CD14-positive monocyte (primary cell): ENCODE results near the gene MASP1. TPM values are rescaled to one million over a fixed set of nuclear protein-coding genes. Genes with fewer than 3 reads are reported as not detected.

Experiments
- DNase-seq, 3 donors: peaks; one replicate each; pipeline ENCODE4 v3.0.0-alpha.2; 2011 to 2022
- H2AFZ ChIP-seq: 2 replicates; pipeline ENCODE4 v1.6.0; 2012; ENCODE audit warnings: mild to moderate bottlenecking, low read depth, low read length, inconsistent platforms; ENCODE audit not compliant: insufficient read depth, poor library complexity, severe bottlenecking
- H3K27ac ChIP-seq, 2 donors: 1 replicate in 1 of 2; 2 replicates in 1 of 2; pipeline ENCODE4 v1.5.1; 2012 to 2013; ENCODE audit warnings: low read length in 2 of 2, control low read depth in 1 of 2, inconsistent platforms in 1 of 2, low read depth in 1 of 2, mild to moderate bottlenecking in 1 of 2
- H3K27me3 ChIP-seq, 2 donors: one replicate each; pipeline versions ENCODE4 v1.6.0 to v1.6.1; 2011 to 2013; ENCODE audit warnings: low read length in 2 of 2; ENCODE audit not compliant: control insufficient read depth in 2 of 2, insufficient read depth in 2 of 2
- H3K36me3 ChIP-seq, 2 donors: replicated peaks in 1 of 2; 1 replicate in 1 of 2; 2 replicates in 1 of 2; pipeline versions ENCODE4 v1.5.1 to v1.6.1; 2012 to 2013; ENCODE audit warnings: low read length in 2 of 2, control low read depth in 1 of 2, inconsistent platforms in 1 of 2, mild to moderate bottlenecking in 1 of 2; ENCODE audit not compliant: insufficient read depth in 2 of 2, control insufficient read depth in 1 of 2
- H3K4me1 ChIP-seq, 2 donors: 1 replicate in 1 of 2; 2 replicates in 1 of 2; pipeline versions ENCODE4 v1.5.1 to v1.6.1; 2012 to 2013; ENCODE audit warnings: low read length in 2 of 2, control low read depth in 1 of 2, inconsistent platforms in 1 of 2, mild to moderate bottlenecking in 1 of 2, moderate library complexity in 1 of 2; ENCODE audit not compliant: insufficient read depth in 2 of 2, control insufficient read depth in 1 of 2
- H3K4me2 ChIP-seq: replicated peaks from 2 replicates; pipeline ENCODE3; 2012; ENCODE audit warnings: low read length, moderate library complexity, mild to moderate bottlenecking; ENCODE audit not compliant: poor library complexity, severe bottlenecking; ENCODE audit errors: extremely low read depth
- H3K4me3 ChIP-seq, 3 experiments: fragments of 200-600 bp in 1 of 3; sonication (generic) in 1 of 3; replicated peaks in 1 of 3; 1 replicate in 2 of 3; 2 replicates in 1 of 3; pipeline ENCODE4 v1.5.1; 2011 to 2013; ENCODE audit warnings: low read length in 3 of 3, mild to moderate bottlenecking in 3 of 3, control low read depth in 2 of 3, low read depth in 2 of 3, inconsistent platforms in 1 of 3, moderate library complexity in 1 of 3
- H3K79me2 ChIP-seq: 2 replicates; pipeline ENCODE4 v1.6.0; 2012; ENCODE audit warnings: mild to moderate bottlenecking, control low read depth, inconsistent platforms, low read length, moderate library complexity; ENCODE audit not compliant: insufficient read depth
- H3K9ac ChIP-seq: 2 replicates; pipeline ENCODE4 v1.6.0; 2017; ENCODE audit warnings: low read length, mild to moderate bottlenecking; ENCODE audit not compliant: insufficient read depth, poor library complexity, severe bottlenecking
- H3K9me3 ChIP-seq, 2 donors: replicated peaks in 1 of 2; 1 replicate in 1 of 2; 2 replicates in 1 of 2; pipeline versions ENCODE4 v1.5.1 to v1.6.1; 2012 to 2013; ENCODE audit warnings: low read length in 2 of 2, control low read depth in 1 of 2; ENCODE audit not compliant: control insufficient read depth in 1 of 2, insufficient read depth in 1 of 2
- H4K20me1 ChIP-seq: 2 replicates; pipeline ENCODE4 v1.6.0; 2012; ENCODE audit warnings: mild to moderate bottlenecking, low read length, control low read depth, moderate library complexity; ENCODE audit not compliant: insufficient read depth
- H3K27ac Mint-ChIP-seq, 7 donors: one replicate each; pipeline ENCODE4 v1.8.0; 2020; ENCODE audit warnings: mild to moderate bottlenecking in 7 of 7, mixed read lengths in 7 of 7, moderate library complexity in 6 of 7, inconsistent platforms in 2 of 7
- H3K27me3 Mint-ChIP-seq, 3 donors: one replicate each; pipeline ENCODE4 v1.8.0; 2021 to 2022; ENCODE audit warnings: low read depth in 3 of 3, mild to moderate bottlenecking in 3 of 3, mixed read lengths in 3 of 3, moderate library complexity in 3 of 3, inconsistent platforms in 1 of 3
- H3K36me3 Mint-ChIP-seq, 2 donors: one replicate each; pipeline ENCODE4 v1.8.0; 2020; ENCODE audit warnings: mixed read lengths in 2 of 2, inconsistent platforms in 1 of 2, mild to moderate bottlenecking in 1 of 2
- H3K4me1 Mint-ChIP-seq: one replicate; pipeline ENCODE4 v1.8.0; 2020; ENCODE audit warnings: mild to moderate bottlenecking, mixed read lengths
- H3K4me3 Mint-ChIP-seq, 2 donors: one replicate each; pipeline ENCODE4 v1.8.0; 2020; ENCODE audit warnings: mild to moderate bottlenecking in 2 of 2, mixed read lengths in 2 of 2, moderate library complexity in 1 of 2
- H3K9me3 Mint-ChIP-seq, 7 donors: one replicate each; pipeline ENCODE4 v1.8.0; 2020 to 2022; ENCODE audit warnings: mixed read lengths in 7 of 7, mild to moderate bottlenecking in 6 of 7, moderate library complexity in 6 of 7, inconsistent platforms in 2 of 7
- CTCF ChIP-seq: fragments of 200-600 bp; IDR thresholded peaks from one replicate; pipeline ENCODE4 v1.8.0; 2022; ENCODE audit warnings: antibody characterized with exemption, mild to moderate bottlenecking
- WGBS: methylation state at CpG from one replicate; pipeline ENCODE4 v1.1.5; 2013; ENCODE audit warnings: missing lambda C conversion rate; ENCODE audit not compliant: insufficient coverage; 5-methylcytosine and 5-hydroxymethylcytosine counted together
- intact Hi-C, 2 donors: fragments of 100-400 bp; cut with micrococcal nuclease; formaldehyde crosslinking; loops; one replicate each; pipeline versions ENCODE4 v1.15.0 to v1.15.1; 2023
- polyA plus RNA-seq, 3 donors: library from polyadenylated mRNA; depleted of rRNA in 1 of 3; unstranded in 2 of 3; stranded (reverse) in 1 of 3; fragments of 300-500 nt in 2 of 3; fragments of >200 nt in 1 of 3; fragmentation: Illumina TruSeq in 2 of 3; gene quantifications; 1 replicate in 2 of 3; 2 replicates in 1 of 3; pipeline ENCODE4 v1.2.3, GENCODE V29; 2012 to 2021

The MASP1 gene
- polyA plus RNA-seq, 3 donors, result not detected

DNA sequence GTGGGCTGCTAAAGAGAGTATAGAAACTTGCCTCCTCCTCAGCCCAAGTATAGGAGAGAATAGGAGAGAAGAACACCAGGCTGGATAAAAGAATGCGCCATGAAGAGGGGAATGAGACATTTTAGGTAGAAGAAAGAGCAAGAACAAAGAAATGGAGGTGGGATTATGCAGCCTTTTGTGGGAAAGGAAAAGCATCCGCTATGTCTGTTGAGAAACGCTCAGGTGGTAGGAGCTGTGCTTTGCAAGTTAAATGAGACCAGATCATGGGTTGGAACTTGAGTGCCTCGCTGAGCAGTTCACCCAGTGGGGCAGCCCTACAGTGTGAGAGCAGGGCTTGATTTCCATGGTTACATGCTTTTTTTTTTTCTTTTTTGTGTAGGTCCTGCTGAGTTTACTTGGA, 105.8 kb downstream of the MASP1 start:
- Histone ChIP-seq H3K9me3 (no peaks in the 10 kb centered on the region), H3K9ac (no peak overlapping the region), H3K27me3 (peaks cover 0 to 10% of the 10 kb centered on the region in 2 donors), H3K27ac (no peak overlapping the region), H2AFZ (no peak overlapping the region), H3K4me2 (no peak overlapping the region), H3K4me1 (peaks cover 8 to 17% of the 10 kb centered on the region in 2 donors), H3K79me2 (no peaks in the 10 kb centered on the region), H3K4me3 (no peak overlapping the region), H4K20me1 (no peaks in the 10 kb centered on the region), H3K36me3 (no peaks in the 10 kb centered on the region)
- DNase-seq, result no peak
- Mint-ChIP-seq H3K27me3 (peaks cover 13 to 20% (median 15%) of the 10 kb centered on the region in 3 donors), H3K4me3 (peak overlapping the region in 1 of 2 donors; percentile 0), H3K4me1 (peaks cover 27% of the 10 kb centered on the region), H3K36me3 (peaks cover 0 to 2% of the 10 kb centered on the region in 2 donors), H3K27ac (no peak overlapping the region), H3K9me3 (peaks cover 0 to 2% (median 0%) of the 10 kb centered on the region in 7 donors)
- 84% methylated on average over 4 of the region's 4 CpGs for WGBS
- intact Hi-C loops, result no loop called here
- no peak for TF ChIP-seq CTCF

Other genes with a start within 250 kb of the MASP1 start
- gene RPL39L, start 152.2 kb downstream of the MASP1 start, polyA plus RNA-seq, result 1 to 10 TPM; 1.1 to 3.4 (median 3.1) TPM
- not detected for gene RTP1, start 94.3 kb downstream of the MASP1 start, polyA plus RNA-seq
- 1 to 10 TPM; 1.7 to 6.6 (median 3.3) TPM for gene RTP4, start 76.6 kb upstream of the MASP1 start, polyA plus RNA-seq